GM21447 (cell line): ENCODE measurements around the gene C1QL2.

ENCODE experiments used
- ATAC-seq: cut with Tn5 transposase; IDR thresholded peaks from one replicate; pipeline ENCODE4 v1.9.1; 2021; ENCODE audit not compliant: unreplicated experiment

Gene C1QL2

GRCh38 chr2:119179991-119180390 lies 21.4 kb upstream of the C1QL2 start:
- no peak for ATAC-seq

GRCh38 chr2:119179202-119179601 lies 20.7 kb upstream of the C1QL2 start:
- ATAC-seq, result no peak

GRCh38 chr2:119178776-119179175 lies 20.2 kb upstream of the C1QL2 start:
- no peak for ATAC-seq

- no peak for ATAC-seq
Observed at GRCh38 chr2:119177838-119178190, 19.3 kb upstream of the C1QL2 start.

- ATAC-seq, result no peak
Observed at GRCh38 chr2:119177171-119177837, 18.8 kb upstream of the C1QL2 start.

GRCh38 chr2:119175517-119175916 lies 17.0 kb upstream of the C1QL2 start:
- no peak for ATAC-seq

GRCh38 chr2:119174993-119175347 lies 16.4 kb upstream of the C1QL2 start:
- no peak for ATAC-seq

GRCh38 chr2:119174216-119174992 lies 15.9 kb upstream of the C1QL2 start:
- no peak for ATAC-seq

- no peak for ATAC-seq
Observed at GRCh38 chr2:119173556-119174060, 15.1 kb upstream of the C1QL2 start.

- ATAC-seq, result no peak
Observed at GRCh38 chr2:119170504-119170903, 12.0 kb upstream of the C1QL2 start.

- no peak for ATAC-seq
Observed at GRCh38 chr2:119169717-119170116, 11.2 kb upstream of the C1QL2 start.

- no peak for ATAC-seq
Observed at GRCh38 chr2:119160361-119160990, 1.9 kb upstream of the C1QL2 start.

- ATAC-seq, result no peak
Observed at GRCh38 chr2:119157850-119158511, 570 bp downstream of the C1QL2 start.

- no peak for ATAC-seq
Observed at GRCh38 chr2:119156891-119157773, 1.4 kb downstream of the C1QL2 start.

- no peak for ATAC-seq
Observed at GRCh38 chr2:119156105-119156890, 2.3 kb downstream of the C1QL2 start.

- ATAC-seq, result no peak
Observed at GRCh38 chr2:119155633-119156032, 2.9 kb downstream of the C1QL2 start.

GRCh38 chr2:119154076-119154475 lies 4.5 kb downstream of the C1QL2 start:
- no peak for ATAC-seq

GRCh38 chr2:119149611-119150010 lies 8.9 kb downstream of the C1QL2 start:
- no peak for ATAC-seq

- ATAC-seq, result no peak
Observed at GRCh38 chr2:119147776-119148715, 10.5 kb downstream of the C1QL2 start.
